HEK293 (cell line): Measurements from ENCODE around the gene SS18L1.

Experiments used
- CTCF ChIA-PET: fragments of 350-600 bp; formaldehyde crosslinking; extraction: SDS; loops from one replicate; lab custom pipeline; 2021; ENCODE audit warnings: antibody characterized with exemption; lab: Yijun Ruan, JAX
- POLR2A ChIA-PET: fragments of 300-600 bp; formaldehyde crosslinking; extraction: SDS; loops from one replicate; lab custom pipeline; 2020; ENCODE audit warnings: antibody characterized with exemption, inconsistent platforms; lab: Yijun Ruan, JAX
- H3K27ac ChIP-seq: fragments of 200-500 bp; sonication (Bioruptor generic); 2 replicates; pipeline ENCODE4 v1.5.1; 2014; ENCODE audit warnings: low read depth, low read length, control low read depth, inconsistent platforms; ENCODE audit errors: extremely low read depth
- H3K36me3 ChIP-seq, 2 experiments: fragments of 200-500 bp in 1 of 2; sonication (Bioruptor generic) in 1 of 2; 1 replicate in 1 of 2; 2 replicates in 1 of 2; pipeline ENCODE4 v1.5.1; 2014 to 2017; ENCODE audit warnings: inconsistent platforms in 2 of 2, low read length in 2 of 2; ENCODE audit not compliant: control insufficient read depth in 2 of 2, insufficient read depth in 1 of 2
- H3K4me1 ChIP-seq: fragments of 200-500 bp; sonication (Bioruptor generic); 2 replicates; pipeline ENCODE4 v1.5.1; 2014; ENCODE audit warnings: mild to moderate bottlenecking, low read length, inconsistent platforms; ENCODE audit not compliant: control insufficient read depth, insufficient read depth
- H3K4me3 ChIP-seq: 2 replicates; pipeline ENCODE4 v1.5.1; 2011; ENCODE audit warnings: low read depth, mild to moderate bottlenecking, control low read depth, low read length, moderate library complexity
- H3K9me3 ChIP-seq: fragments of 200-500 bp; sonication (Bioruptor generic); 2 replicates; pipeline ENCODE4 v1.5.1; 2014; ENCODE audit warnings: low read depth, low read length, inconsistent platforms; ENCODE audit not compliant: control insufficient read depth, insufficient read depth
- GLIS1 ChIP-seq: fragments of 450-650 bp; formaldehyde crosslinking; IDR thresholded peaks from 2 replicates; pipeline ENCODE4 v1.5.1; 2016; ENCODE audit warnings: missing biosample characterization, missing genetic modification characterization
- GLIS2 ChIP-seq: fragments of 450-650 bp; formaldehyde crosslinking; IDR thresholded peaks from 2 replicates; pipeline ENCODE4 v1.5.1; 2016; ENCODE audit warnings: missing biosample characterization, missing genetic modification characterization
- KLF17 ChIP-seq: fragments of 450-650 bp; formaldehyde crosslinking; IDR thresholded peaks from 2 replicates; pipeline ENCODE4 v1.5.1; 2016; ENCODE audit warnings: missing biosample characterization, missing genetic modification characterization
- ZBTB20 ChIP-seq: fragments of 450-650 bp; formaldehyde crosslinking; IDR thresholded peaks from 2 replicates; pipeline ENCODE4 v1.5.1; 2016; ENCODE audit warnings: missing biosample characterization, missing genetic modification characterization
- ZBTB26 ChIP-seq: fragments of 450-650 bp; formaldehyde crosslinking; optimal IDR thresholded peaks from 2 replicates; pipeline ENCODE3; 2016; ENCODE audit warnings: missing biosample characterization, mild to moderate bottlenecking, missing genetic modification characterization
- ZBTB7A ChIP-seq: fragments of 450-650 bp; formaldehyde crosslinking; IDR thresholded peaks from 2 replicates; pipeline ENCODE4 v1.5.1; 2016; ENCODE audit warnings: low read depth, missing biosample characterization, missing genetic modification characterization
- ZBTB8A ChIP-seq: fragments of 450-650 bp; formaldehyde crosslinking; IDR thresholded peaks from 2 replicates; pipeline ENCODE4 v1.5.1; 2016; ENCODE audit warnings: missing biosample characterization, missing genetic modification characterization
- ZEB2 ChIP-seq: fragments of 450-650 bp; formaldehyde crosslinking; IDR thresholded peaks from 2 replicates; pipeline ENCODE4 v1.5.1; 2016; ENCODE audit warnings: missing biosample characterization, missing genetic modification characterization
- ZIC2 ChIP-seq: fragments of 450-650 bp; formaldehyde crosslinking; IDR thresholded peaks from 2 replicates; pipeline ENCODE4 v1.5.1; 2016; ENCODE audit warnings: missing biosample characterization, missing genetic modification characterization
- ZNF10 ChIP-seq: fragments of 450-650 bp; formaldehyde crosslinking; IDR thresholded peaks from 2 replicates; pipeline ENCODE4 v1.5.1; 2017; ENCODE audit warnings: missing biosample characterization, missing genetic modification characterization
- ZNF26 ChIP-seq: fragments of 450-650 bp; formaldehyde crosslinking; IDR thresholded peaks from 2 replicates; pipeline ENCODE4 v1.5.1; 2016; ENCODE audit warnings: missing biosample characterization, missing genetic modification characterization
- ZNF335 ChIP-seq: fragments of 450-650 bp; formaldehyde crosslinking; conservative IDR thresholded peaks from 2 replicates; pipeline ENCODE4 v1.5.1; 2016; ENCODE audit warnings: missing biosample characterization, missing genetic modification characterization
- ZNF404 ChIP-seq: fragments of 450-650 bp; formaldehyde crosslinking; IDR thresholded peaks from 2 replicates; pipeline ENCODE4 v1.5.1; 2017; ENCODE audit warnings: missing biosample characterization, missing genetic modification characterization
- ZNF423 ChIP-seq: fragments of 450-650 bp; formaldehyde crosslinking; IDR thresholded peaks from 2 replicates; pipeline ENCODE4 v1.5.1; 2016; ENCODE audit warnings: missing biosample characterization, missing genetic modification characterization
- ZNF518A ChIP-seq: fragments of 450-650 bp; formaldehyde crosslinking; conservative IDR thresholded peaks from 2 replicates; pipeline ENCODE4 v1.5.1; 2016; ENCODE audit warnings: low read depth, missing biosample characterization, missing genetic modification characterization
- ZNF558 ChIP-seq: fragments of 450-650 bp; formaldehyde crosslinking; IDR thresholded peaks from 2 replicates; pipeline ENCODE4 v1.5.1; 2016; ENCODE audit warnings: missing biosample characterization, missing genetic modification characterization
- ZNF600 ChIP-seq: fragments of 450-650 bp; formaldehyde crosslinking; IDR thresholded peaks from 2 replicates; pipeline ENCODE4 v1.5.1; 2016; ENCODE audit warnings: missing biosample characterization, missing genetic modification characterization
- ZNF776 ChIP-seq: fragments of 450-650 bp; formaldehyde crosslinking; IDR thresholded peaks from 2 replicates; pipeline ENCODE4 v1.5.0; 2017; ENCODE audit warnings: missing biosample characterization, missing genetic modification characterization, borderline replicate concordance
- ZSCAN18 ChIP-seq: fragments of 450-650 bp; formaldehyde crosslinking; IDR thresholded peaks from 2 replicates; pipeline ENCODE4 v1.5.1; 2016; ENCODE audit warnings: missing biosample characterization, missing genetic modification characterization

SS18L1 gene

GRCh38 chr20:62142252-62143080, 1.1 kb upstream of the SS18L1 start:
- Histone ChIP-seq H3K9me3 (no peaks in the 10 kb centered on the region), H3K4me1 (no peaks in the 10 kb centered on the region), H3K4me3 (peak overlapping the region; percentile 89), H3K36me3 (peaks cover 4 to 57% of the 10 kb centered on the region in 2 experiments; a peak in 2 of 3 replicates), H3K27ac (peak overlapping the region; percentile 84)
- ChIA-PET CTCF (interaction anchor here (0.7 to 1.9 kb wide), 4 partner anchors 9 to 132 kb away, joined by 3 to 15 read pairs (median 6); no protein-coding TSS in a partner anchor), POLR2A (interaction anchor here (1.0 to 1.5 kb wide), 4 partner anchors 40 to 244 kb away, joined by 3 to 6 read pairs (median 4); partner anchors contain the start of genes MTG2 and RPS21)
- TF ChIP-seq GLIS1 (tag by site-specific recombination), result peak; percentile 80
- TF ChIP-seq ZEB2 (tag by site-specific recombination), result 0 out of 2 replicates have a peak, but pooled peaks have one; percentile 10
- TF ChIP-seq ZNF10 (tag by site-specific recombination), result 0 out of 2 replicates have a peak, but pooled peaks have one; percentile 43
- peak; percentile 65 for TF ChIP-seq ZBTB26 (tag by site-specific recombination)
- TF ChIP-seq ZNF26 (tag by site-specific recombination), result no peak
- peak; percentile 29; the same call in 1 of the 2 replicates for TF ChIP-seq ZIC2
- no peak for TF ChIP-seq ZNF423
- no peak for TF ChIP-seq ZSCAN18 (tag by site-specific recombination)
- peak; percentile 14; the same call in 1 of the 2 replicates for TF ChIP-seq ZBTB20 (tag by site-specific recombination)
- TF ChIP-seq ZNF335, result peak; percentile 59
- TF ChIP-seq ZNF558, result no peak
- peak; percentile 19; the same call in 1 of the 2 replicates for TF ChIP-seq ZNF600
- TF ChIP-seq GLIS2 (tag by site-specific recombination), result peak; percentile 84
- no peak for TF ChIP-seq ZNF404 (tag by site-specific recombination)
- TF ChIP-seq ZBTB8A (tag by site-specific recombination), result peak; percentile 34
- no peak for TF ChIP-seq ZNF776 (tag by site-specific recombination)

GRCh38 chr20:62143957-62144825, 622 bp downstream of the SS18L1 start:
- ChIA-PET POLR2A (interaction anchor here (0.6 kb wide), 1 partner anchor 23 kb away, joined by 3 read pairs; no protein-coding TSS in a partner anchor), CTCF (interaction anchor here (2.3 kb wide), 1 partner anchor 13 kb away, joined by 9 read pairs; no protein-coding TSS in a partner anchor)
- H3K4me1 ChIP-seq, result no peaks in the 10 kb centered on the region
- peaks cover 0 to 40% of the 10 kb centered on the region in 2 experiments; a peak in 2 of 3 replicates for H3K36me3 ChIP-seq
- H3K4me3 ChIP-seq, result peak overlapping the region; percentile 89
- no peaks in the 10 kb centered on the region for H3K9me3 ChIP-seq
- peak overlapping the region; percentile 84; the same call in 1 of the 2 replicates for H3K27ac ChIP-seq
- TF ChIP-seq KLF17 (tag by site-specific recombination), result no peak
- TF ChIP-seq ZBTB7A (tag by site-specific recombination), result 0 out of 2 replicates have a peak, but pooled peaks have one; percentile 52
- peak; percentile 87 for TF ChIP-seq ZBTB20 (tag by site-specific recombination)
- TF ChIP-seq ZNF518A (tag by site-specific recombination), result no peak
